HepG2 (cell line): ENCODE data around the gene LGALS3. TPM values are rescaled to one million over a fixed set of nuclear protein-coding genes. Genes with fewer than 3 reads are reported as not detected.

Source experiments
- ARNT2 ChIP-seq: sonication (generic); formaldehyde crosslinking; IDR thresholded peaks from 2 replicates; pipeline ENCODE4 v1.8.0; 2022; ENCODE audit warnings: mild to moderate bottlenecking, low read depth, missing genetic modification reagents, moderate library complexity
- BCL3 ChIP-seq: sonication (generic); formaldehyde crosslinking; IDR thresholded peaks from 2 replicates; pipeline ENCODE4 v1.5.1; 2020; ENCODE audit warnings: mild to moderate bottlenecking, missing genetic modification reagents, moderate library complexity
- ELF1 ChIP-seq: sonication (generic); formaldehyde crosslinking; IDR thresholded peaks from 2 replicates; pipeline ENCODE4 v1.4.0; 2020; ENCODE audit warnings: missing genetic modification reagents
- HDAC2 ChIP-seq: sonication (generic); formaldehyde crosslinking; IDR thresholded peaks from 2 replicates; pipeline ENCODE4 v1.4.0; 2020; ENCODE audit warnings: missing genetic modification reagents
- IKZF1 ChIP-seq: fragments of 450-650 bp; IDR thresholded peaks from 2 replicates; pipeline ENCODE4 v1.7.1; 2016
- IKZF5 ChIP-seq: IDR thresholded peaks from 2 replicates; pipeline ENCODE4 v1.6.1; 2018; ENCODE audit warnings: missing genetic modification reagents, mild to moderate bottlenecking, missing compliant biosample characterization
- KLF13 ChIP-seq: sonication (generic); formaldehyde crosslinking; IDR thresholded peaks from 2 replicates; pipeline ENCODE4 v1.4.0; 2020; ENCODE audit warnings: mild to moderate bottlenecking, missing genetic modification reagents
- LCORL ChIP-seq, 2 experiments: fragments of 450-650 bp in 1 of 2; sonication (generic) in 1 of 2; formaldehyde crosslinking in 1 of 2; IDR thresholded peaks; 2 replicates each; pipeline versions ENCODE4 v1.5.0 to v1.6.1; 2017 to 2020; ENCODE audit warnings: antibody characterized with exemption in 1 of 2, missing genetic modification reagents in 1 of 2
- MAX ChIP-seq: IDR thresholded peaks from 2 replicates; pipeline ENCODE4 v1.6.1; 2012; ENCODE audit warnings: inconsistent platforms
- MIER3 ChIP-seq: IDR thresholded peaks from 2 replicates; pipeline ENCODE4 v1.6.1; 2016; ENCODE audit warnings: missing compliant biosample characterization, borderline replicate concordance
- MYC ChIP-seq: sonication (generic); formaldehyde crosslinking; IDR thresholded peaks from 2 replicates; pipeline ENCODE4 v1.9.0; 2021; ENCODE audit warnings: missing genetic modification reagents, borderline replicate concordance
- PHF20 ChIP-seq: sonication (generic); formaldehyde crosslinking; IDR thresholded peaks from 2 replicates; pipeline ENCODE4 v1.5.0; 2020; ENCODE audit warnings: mild to moderate bottlenecking, missing genetic modification reagents
- PHF21A ChIP-seq: sonication (generic); formaldehyde crosslinking; IDR thresholded peaks from 2 replicates; pipeline ENCODE4 v1.5.0; 2020; ENCODE audit warnings: mild to moderate bottlenecking, missing genetic modification reagents
- RBFOX2 ChIP-seq: fragments of 200-400 bp; formaldehyde crosslinking; IDR thresholded peaks from 2 replicates; pipeline ENCODE4 v1.6.1; 2017; ENCODE audit warnings: low read depth, mild to moderate bottlenecking, low read length
- SMC3 ChIP-seq: IDR thresholded peaks from 2 replicates; pipeline ENCODE4 v1.6.1; 2011; ENCODE audit warnings: low read length, improper control_type of control experiment
- SNAPC2 ChIP-seq: sonication (generic); formaldehyde crosslinking; IDR thresholded peaks from 2 replicates; pipeline ENCODE4 v1.8.1; 2022; ENCODE audit warnings: mild to moderate bottlenecking, missing genetic modification reagents
- ZBTB33 ChIP-seq: sonication (generic); formaldehyde crosslinking; IDR thresholded peaks from 2 replicates; pipeline ENCODE4 v1.4.0; 2020; ENCODE audit warnings: missing genetic modification reagents
- ZFP37 ChIP-seq: sonication (generic); formaldehyde crosslinking; IDR thresholded peaks from 2 replicates; pipeline ENCODE4 v1.4.0; 2020; ENCODE audit warnings: missing genetic modification reagents, borderline replicate concordance
- ZMAT3 ChIP-seq: sonication (generic); formaldehyde crosslinking; conservative IDR thresholded peaks from 2 replicates; pipeline ENCODE4 v1.7.0; 2021; ENCODE audit warnings: missing genetic modification reagents
- ZNF263 ChIP-seq: sonication (generic); formaldehyde crosslinking; IDR thresholded peaks from 2 replicates; pipeline ENCODE4 v1.4.0; 2020; ENCODE audit warnings: missing genetic modification reagents
- ZNF329 ChIP-seq: sonication (generic); formaldehyde crosslinking; IDR thresholded peaks from 2 replicates; pipeline ENCODE4 v1.9.0; 2021; ENCODE audit warnings: low read depth, mild to moderate bottlenecking, missing genetic modification reagents
- ZNF367 ChIP-seq: sonication (generic); formaldehyde crosslinking; IDR thresholded peaks from 2 replicates; pipeline ENCODE4 v1.4.0; 2020; ENCODE audit warnings: missing genetic modification reagents, borderline replicate concordance
- polyA plus RNA-seq, 8 experiments: library from polyadenylated mRNA; depleted of rRNA in 3 of 8; stranded (reverse) in 7 of 8; unstranded in 1 of 8; fragments of >200 nt; fragmentation: Illumina TruSeq in 4 of 8; extraction: Trizol in 4 of 8; gene quantifications; 2 replicates each; pipeline versions ENCODE4 v1.2.1 to v1.2.3, GENCODE V29; 2011 to 2016; ENCODE audit warnings: low read depth in 4 of 8, missing spikeins in 1 of 8, mixed read lengths in 1 of 8; ENCODE audit not compliant: insufficient read depth in 1 of 8
- total RNA-seq, 5 experiments: library from RNA; depleted of rRNA; stranded (reverse); fragments of >200 nt; fragmentation: Illumina TruSeq; extraction: Trizol; gene quantifications; 2 replicates each; pipeline ENCODE4 v1.2.3, GENCODE V29; 2016; ENCODE audit warnings: low read depth in 1 of 5
- TF ChIP-seq, protein P1 (sequence below): sonication (generic); formaldehyde crosslinking; IDR thresholded peaks from 2 replicates; pipeline ENCODE4 v1.5.0; 2020; ENCODE audit warnings: mild to moderate bottlenecking, missing genetic modification reagents
- TF ChIP-seq, protein P2 (sequence below): sonication (generic); formaldehyde crosslinking; conservative IDR thresholded peaks from 2 replicates; pipeline ENCODE4 v1.8.0; 2022; ENCODE audit warnings: missing genetic modification reagents

LGALS3 gene
- total and polyA plus RNA-seq, 2 of the 13 experiments (the other 11 are each of a cell fraction or from before 2014, with no cell fraction given) = 5.0 to 97.4 TPM

DNA sequence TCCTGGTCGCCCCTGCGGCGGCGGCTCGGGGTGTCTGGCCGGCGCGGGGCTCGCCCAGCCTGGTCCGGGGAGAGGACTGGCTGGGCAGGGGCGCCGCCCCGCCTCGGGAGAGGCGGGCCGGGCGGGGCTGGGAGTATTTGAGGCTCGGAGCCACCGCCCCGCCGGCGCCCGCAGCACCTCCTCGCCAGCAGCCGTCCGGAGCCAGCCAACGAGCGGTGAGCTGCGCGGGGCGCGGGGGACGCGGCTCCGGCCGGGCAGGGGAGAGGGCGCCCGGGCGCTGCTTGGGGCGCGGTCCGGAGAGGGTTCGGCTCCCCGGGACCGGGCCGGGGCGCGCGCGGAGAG, at the start of gene LGALS3 (continued):
- TF ChIP-seq, protein P1, sequence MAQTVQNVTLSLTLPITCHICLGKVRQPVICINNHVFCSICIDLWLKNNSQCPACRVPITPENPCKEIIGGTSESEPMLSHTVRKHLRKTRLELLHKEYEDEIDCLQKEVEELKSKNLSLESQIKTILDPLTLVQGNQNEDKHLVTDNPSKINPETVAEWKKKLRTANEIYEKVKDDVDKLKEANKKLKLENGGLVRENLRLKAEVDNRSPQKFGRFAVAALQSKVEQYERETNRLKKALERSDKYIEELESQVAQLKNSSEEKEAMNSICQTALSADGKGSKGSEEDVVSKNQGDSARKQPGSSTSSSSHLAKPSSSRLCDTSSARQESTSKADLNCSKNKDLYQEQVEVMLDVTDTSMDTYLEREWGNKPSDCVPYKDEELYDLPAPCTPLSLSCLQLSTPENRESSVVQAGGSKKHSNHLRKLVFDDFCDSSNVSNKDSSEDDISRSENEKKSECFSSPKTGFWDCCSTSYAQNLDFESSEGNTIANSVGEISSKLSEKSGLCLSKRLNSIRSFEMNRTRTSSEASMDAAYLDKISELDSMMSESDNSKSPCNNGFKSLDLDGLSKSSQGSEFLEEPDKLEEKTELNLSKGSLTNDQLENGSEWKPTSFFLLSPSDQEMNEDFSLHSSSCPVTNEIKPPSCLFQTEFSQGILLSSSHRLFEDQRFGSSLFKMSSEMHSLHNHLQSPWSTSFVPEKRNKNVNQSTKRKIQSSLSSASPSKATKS (CRISPR knock-in tag) = no peak
- TF ChIP-seq HDAC2 (CRISPR knock-in tag) = no peak
- no peak for TF ChIP-seq ZFP37
- no peak for TF ChIP-seq ZNF263 (CRISPR knock-in tag)
- no peak for TF ChIP-seq ZNF329 (CRISPR knock-in tag)
- TF ChIP-seq MYC (CRISPR knock-in tag) = peak; percentile 33; the same call in 1 of the 2 replicates
- no peak for TF ChIP-seq MAX
- no peak for TF ChIP-seq SMC3
- TF ChIP-seq PHF20 (CRISPR knock-in tag) = 0 out of 2 replicates have a peak, but pooled peaks have one; percentile 17
- no peak for TF ChIP-seq LCORL (IDR thresholded peaks at IDR 0.05)
- TF ChIP-seq LCORL (CRISPR knock-in tag; IDR thresholded peaks at IDR 0.05) = no peak
- 0 out of 2 replicates have a peak, but pooled peaks have one; percentile 38 for TF ChIP-seq ARNT2 (CRISPR knock-in tag)
- no peak; the same call in 1 of the 2 replicates for TF ChIP-seq PHF21A (CRISPR knock-in tag)
- TF ChIP-seq, protein P2, sequence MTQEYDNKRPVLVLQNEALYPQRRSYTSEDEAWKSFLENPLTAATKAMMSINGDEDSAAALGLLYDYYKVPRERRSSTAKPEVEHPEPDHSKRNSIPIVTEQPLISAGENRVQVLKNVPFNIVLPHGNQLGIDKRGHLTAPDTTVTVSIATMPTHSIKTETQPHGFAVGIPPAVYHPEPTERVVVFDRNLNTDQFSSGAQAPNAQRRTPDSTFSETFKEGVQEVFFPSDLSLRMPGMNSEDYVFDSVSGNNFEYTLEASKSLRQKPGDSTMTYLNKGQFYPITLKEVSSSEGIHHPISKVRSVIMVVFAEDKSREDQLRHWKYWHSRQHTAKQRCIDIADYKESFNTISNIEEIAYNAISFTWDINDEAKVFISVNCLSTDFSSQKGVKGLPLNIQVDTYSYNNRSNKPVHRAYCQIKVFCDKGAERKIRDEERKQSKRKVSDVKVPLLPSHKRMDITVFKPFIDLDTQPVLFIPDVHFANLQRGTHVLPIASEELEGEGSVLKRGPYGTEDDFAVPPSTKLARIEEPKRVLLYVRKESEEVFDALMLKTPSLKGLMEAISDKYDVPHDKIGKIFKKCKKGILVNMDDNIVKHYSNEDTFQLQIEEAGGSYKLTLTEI (CRISPR knock-in tag) = no peak
- TF ChIP-seq IKZF1 = no peak
- TF ChIP-seq IKZF5 (CRISPR knock-in tag) = no peak
- no peak for TF ChIP-seq SNAPC2 (CRISPR knock-in tag)
- TF ChIP-seq BCL3 (CRISPR knock-in tag) = 0 out of 2 replicates have a peak, but pooled peaks have one; percentile 57
- no peak; the same call in 1 of the 2 replicates for TF ChIP-seq ZNF367 (CRISPR knock-in tag)
- TF ChIP-seq KLF13 (CRISPR knock-in tag) = no peak
- no peak for TF ChIP-seq ZBTB33
- TF ChIP-seq MIER3 (CRISPR knock-in tag) = no peak
- no peak for TF ChIP-seq ELF1
- TF ChIP-seq RBFOX2 = no peak
- 0 out of 2 replicates have a peak, but pooled peaks have one; percentile 40 for TF ChIP-seq ZMAT3 (CRISPR knock-in tag)
